Natural killer cell treated with Interleukin-12 subunit alpha and Interleukin-12 subunit beta and Interleukin-15 and Interleukin-18, amount 100 ng/mL, for 72 hours (primary cell): ENCODE data around the gene CENPC. TPM values are rescaled to one million over a fixed set of nuclear protein-coding genes. Genes with fewer than 3 reads are reported as not detected.
A peak's percentile ranks its signal among the peaks of the same experiment; 100 is the strongest.
"Not testable (repeated sequence)": the region's sequence is repeated elsewhere in the genome, so short reads cannot be mapped to it uniquely, and the experiment has no call there.

ENCODE experiments used
- ATAC-seq, 2 donors: fragments of 150-1000 bp; cut with Tn5 transposase in 1 of 2; sonication (Bioruptor Pico), chemical (Tn5 transposase) in 1 of 2; 2 replicates each; pipeline ENCODE4 v1.10.0; 2021
- DNase-seq: peaks from one replicate; pipeline ENCODE4 v3.0.0; 2022; ENCODE audit warnings: low spot score
- H3K27ac Mint-ChIP-seq, 2 donors: 1 replicate in 1 of 2; 2 replicates in 1 of 2; pipeline ENCODE4 v1.8.0; 2022; ENCODE audit warnings: mixed read lengths in 2 of 2, mild to moderate bottlenecking in 1 of 2, moderate library complexity in 1 of 2
- H3K27me3 Mint-ChIP-seq, 2 donors: 1 replicate in 1 of 2; 2 replicates in 1 of 2; pipeline ENCODE4 v1.8.0; 2022; ENCODE audit warnings: mixed read lengths in 2 of 2
- H3K36me3 Mint-ChIP-seq: one replicate; pipeline ENCODE4 v1.8.0; 2022; ENCODE audit warnings: mixed read lengths
- H3K4me1 Mint-ChIP-seq, 2 donors: 1 replicate in 1 of 2; 2 replicates in 1 of 2; pipeline ENCODE4 v1.8.0; 2022; ENCODE audit warnings: low read depth in 2 of 2, mixed read lengths in 2 of 2, mild to moderate bottlenecking in 1 of 2
- H3K4me3 Mint-ChIP-seq: one replicate; pipeline ENCODE4 v1.8.0; 2022; ENCODE audit warnings: mixed read lengths
- H3K9me3 Mint-ChIP-seq: 2 replicates; pipeline ENCODE4 v1.8.0; 2022; ENCODE audit warnings: mixed read lengths
- total RNA-seq, 2 donors: library from RNA; stranded (reverse); gene quantifications; one replicate each; pipeline ENCODE4 v1.2.3, GENCODE V29; 2022

Gene CENPC
- total RNA-seq, 2 donors from 2014 or later: 31.5 to 43.5 TPM

DNA sequence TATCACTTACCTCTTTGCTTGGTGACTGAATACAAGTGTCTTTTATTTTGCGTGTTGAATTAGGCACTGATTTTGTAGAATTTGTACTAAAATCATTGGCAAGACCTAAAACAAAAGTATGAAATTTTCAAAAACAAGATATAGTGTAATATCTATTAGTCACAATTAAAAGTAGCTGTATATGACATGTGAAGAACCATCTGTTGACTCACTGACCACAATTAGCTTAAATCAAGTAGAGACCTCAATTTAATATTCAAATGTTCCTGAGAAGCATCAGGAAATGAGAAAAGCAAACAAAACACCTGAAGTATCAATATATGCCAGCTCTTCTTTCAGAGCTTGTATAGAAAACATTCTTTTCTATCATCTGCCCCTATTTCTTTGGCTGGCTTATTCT, 5.5 kb downstream of the CENPC start:
- no peak for ATAC-seq
- Mint-ChIP-seq H3K4me1 (peaks cover 30 to 57% of the 10 kb centered on the region in 2 donors), H3K36me3 (peaks cover 48% of the 10 kb centered on the region), H3K27ac (peak overlapping the region in 1 of 2 donors; percentile 36), H3K9me3 (no peaks in the 10 kb centered on the region), H3K4me3 (no peak overlapping the region), H3K27me3 (no peaks in the 10 kb centered on the region)
- no peak for DNase-seq

DNA sequence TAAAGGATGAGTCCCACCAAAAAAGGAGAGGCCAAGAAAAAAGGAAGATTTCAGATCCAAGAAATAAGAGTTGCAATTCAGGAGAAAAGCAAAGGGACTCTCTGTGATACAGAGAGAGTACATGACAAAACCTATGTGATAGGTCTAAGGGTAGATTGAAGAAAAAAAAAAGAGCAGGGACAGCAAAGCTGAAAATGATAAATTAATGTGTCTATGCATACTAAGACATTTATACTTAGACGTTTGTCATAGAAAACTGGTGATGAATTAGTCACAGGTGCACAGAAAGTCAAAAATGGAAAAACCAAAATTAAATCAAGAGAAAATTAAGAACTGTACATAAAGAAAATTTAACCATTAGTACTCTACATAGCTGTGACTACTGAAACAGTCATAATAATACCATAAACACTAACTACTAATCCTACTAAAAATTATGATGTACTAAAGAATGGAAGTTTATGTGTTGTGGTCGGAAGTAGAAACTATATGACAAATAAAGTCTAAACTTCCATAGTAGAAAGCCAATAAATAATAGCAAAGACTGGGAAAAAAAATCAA, 9.9 kb downstream of the CENPC start:
- H3K36me3 Mint-ChIP-seq: peaks cover 49% of the 10 kb centered on the region
- DNase-seq: no peak
- H3K27me3 Mint-ChIP-seq: no peaks in the 10 kb centered on the region
- ATAC-seq: no peak
- H3K27ac Mint-ChIP-seq: no peak overlapping the region
- peaks cover 25 to 38% of the 10 kb centered on the region in 2 donors for H3K4me1 Mint-ChIP-seq
- no peak overlapping the region for H3K4me3 Mint-ChIP-seq
- H3K9me3 Mint-ChIP-seq: no peaks in the 10 kb centered on the region

DNA sequence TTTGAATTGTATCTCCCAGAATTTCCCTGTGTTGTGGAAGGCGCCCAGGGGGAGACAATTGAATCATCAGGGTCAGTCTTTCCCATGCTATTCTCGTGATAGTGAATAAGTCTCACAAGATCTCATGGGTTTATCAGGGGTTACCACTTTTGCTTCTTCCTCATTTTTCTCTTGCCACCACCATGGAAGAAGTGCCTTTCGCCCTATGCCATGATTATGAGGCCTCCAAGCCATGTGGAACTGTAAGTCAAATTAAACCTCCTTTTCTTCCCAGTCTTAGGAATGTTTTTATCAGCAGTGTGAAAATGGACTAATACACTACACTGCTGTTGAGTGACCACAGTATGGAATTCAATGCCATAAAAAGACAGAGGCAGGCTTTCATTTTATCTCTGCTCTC, 12.2 kb downstream of the CENPC start:
- Mint-ChIP-seq H3K4me1 (peaks cover 21 to 40% of the 10 kb centered on the region in 2 donors), H3K27ac (no peak overlapping the region), H3K9me3 (no peaks in the 10 kb centered on the region), H3K27me3 (no peaks in the 10 kb centered on the region), H3K36me3 (peaks cover 49% of the 10 kb centered on the region), H3K4me3 (no peak overlapping the region)
- ATAC-seq: no peak
- DNase-seq: no peak

DNA sequence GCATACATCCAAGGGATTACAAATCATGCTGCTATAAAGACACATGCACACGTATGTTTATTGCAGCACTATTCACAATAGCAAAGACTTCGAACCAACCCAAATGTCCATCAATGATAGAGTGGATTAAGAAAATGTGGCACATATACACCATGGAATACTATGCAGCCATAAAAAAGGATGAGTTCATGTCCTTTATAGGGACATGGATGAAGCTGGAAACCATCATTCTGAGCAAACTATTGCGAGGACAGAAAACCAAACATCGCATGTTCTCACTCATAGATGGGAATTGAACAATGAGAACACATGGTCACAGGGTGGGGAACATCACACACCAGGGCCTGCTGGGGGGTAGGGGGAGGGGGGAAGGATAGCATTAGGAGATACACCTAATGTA, 12.9 kb downstream of the CENPC start:
- H3K27ac Mint-ChIP-seq, H3K9me3 Mint-ChIP-seq, H3K27me3 Mint-ChIP-seq, DNase-seq, H3K4me3 Mint-ChIP-seq, ATAC-seq: not testable (repeated sequence)
- peaks cover 21 to 40% of the 10 kb centered on the region in 2 donors for H3K4me1 Mint-ChIP-seq
- peaks cover 48% of the 10 kb centered on the region for H3K36me3 Mint-ChIP-seq

DNA sequence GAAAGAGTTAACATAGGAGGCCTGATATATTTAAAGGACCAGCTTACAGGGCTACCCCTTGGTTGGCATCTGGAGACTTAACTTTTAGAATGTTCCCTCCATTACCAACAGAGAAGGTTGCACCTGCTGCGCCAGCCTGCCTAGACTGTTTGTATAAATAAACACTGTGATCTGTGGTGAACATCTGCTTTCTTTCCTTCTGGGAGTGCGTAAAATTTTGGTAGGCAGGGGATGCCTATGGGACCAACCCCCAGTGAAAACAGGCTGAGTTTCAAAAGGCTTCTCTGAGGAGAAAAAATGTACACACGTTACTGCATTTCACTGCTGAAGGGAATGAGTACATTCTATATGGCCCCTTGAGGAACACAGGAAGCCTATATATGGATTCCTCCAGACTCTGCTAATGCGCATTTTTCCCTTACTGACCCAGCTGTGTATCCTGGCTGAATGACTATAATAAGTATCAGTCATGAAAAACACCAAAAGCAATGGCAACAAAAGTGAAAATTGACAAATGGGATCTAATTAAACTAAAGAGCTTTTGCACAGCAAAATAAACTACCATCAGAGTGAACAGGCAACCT, 13.8 kb downstream of the CENPC start:
- Mint-ChIP-seq H3K9me3 (no peaks in the 10 kb centered on the region), H3K4me3 (no peak overlapping the region), H3K36me3 (peaks cover 48% of the 10 kb centered on the region), H3K27ac (peak overlapping the region in 1 of 2 donors; percentile 50), H3K4me1 (peaks cover 28 to 46% of the 10 kb centered on the region in 2 donors), H3K27me3 (no peaks in the 10 kb centered on the region)
- DNase-seq (no peak), ATAC-seq (no peak)

DNA sequence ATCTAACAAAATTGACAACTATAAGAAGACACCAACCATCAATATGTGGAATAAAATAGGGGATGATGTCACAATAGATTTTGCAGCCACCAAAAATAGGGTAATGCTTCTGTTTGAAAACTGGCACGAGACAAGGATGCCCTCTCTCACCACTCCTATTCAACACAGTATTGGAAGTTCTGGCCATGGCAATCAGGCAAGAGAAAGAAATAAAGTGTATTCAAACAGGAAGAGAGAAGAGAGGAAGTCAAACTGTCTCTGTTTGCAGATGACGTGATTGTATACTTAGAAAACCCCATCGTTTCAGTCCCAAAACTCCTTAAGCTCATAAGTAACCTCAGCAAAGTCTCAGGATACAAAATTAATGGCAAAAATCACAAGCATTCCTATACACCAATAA, 21.2 kb downstream of the CENPC start:
- Mint-ChIP-seq H3K4me1 (peaks cover 60 to 64% of the 10 kb centered on the region in 2 donors), H3K27ac (peak overlapping the region; percentile 77 to 86), H3K36me3 (peaks cover 29% of the 10 kb centered on the region), H3K4me3 (peak overlapping the region; percentile 50)
- H3K27me3 Mint-ChIP-seq, H3K9me3 Mint-ChIP-seq, ATAC-seq, DNase-seq: not testable (repeated sequence)

DNA sequence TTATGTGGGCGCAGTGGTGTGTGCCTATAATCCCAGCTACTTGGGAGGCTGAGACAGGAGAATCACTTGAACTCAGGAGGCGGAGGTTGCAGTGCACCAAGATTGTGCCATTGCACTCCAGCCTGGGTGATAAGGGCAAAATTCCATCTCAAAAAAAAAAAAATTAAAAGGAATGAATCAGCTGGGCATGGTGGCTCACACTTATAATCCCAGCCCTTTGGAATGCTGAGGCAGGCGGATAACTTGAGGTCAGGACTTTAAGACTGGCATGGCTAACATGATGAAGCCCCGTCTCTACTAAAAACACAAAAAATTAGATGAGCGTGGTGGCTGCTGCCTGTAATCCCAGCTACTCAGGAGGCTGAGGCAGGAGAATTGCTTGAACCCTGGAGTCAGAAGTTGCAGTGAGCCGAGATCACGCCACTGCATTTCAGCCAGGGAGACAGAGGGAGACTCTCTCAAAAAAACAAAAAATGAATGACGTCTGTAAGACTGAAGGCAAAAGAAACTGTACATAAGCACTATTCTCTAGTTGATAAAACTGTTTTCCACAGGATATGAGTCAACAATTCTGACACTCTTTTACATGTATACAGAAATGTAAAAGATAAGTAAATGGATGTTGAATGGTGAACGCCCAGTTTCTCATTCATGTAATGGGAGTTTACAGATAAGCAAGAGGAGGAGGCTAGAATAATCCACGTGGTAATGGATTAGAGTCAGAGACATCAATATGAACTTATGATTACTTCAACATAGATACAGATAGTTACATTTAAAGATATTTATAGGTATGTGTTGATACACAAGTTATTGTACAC, 22.2 kb downstream of the CENPC start:
- no peaks in the 10 kb centered on the region for H3K27me3 Mint-ChIP-seq
- peaks cover 22% of the 10 kb centered on the region for H3K36me3 Mint-ChIP-seq
- H3K9me3 Mint-ChIP-seq: no peaks in the 10 kb centered on the region
- H3K27ac Mint-ChIP-seq: peak overlapping the region; percentile 77 to 86
- ATAC-seq: peak; percentile 59 to 82
- peak overlapping the region; percentile 71 for H3K4me3 Mint-ChIP-seq
- no peak for DNase-seq
- H3K4me1 Mint-ChIP-seq: peaks cover 57% of the 10 kb centered on the region in 2 donors

DNA sequence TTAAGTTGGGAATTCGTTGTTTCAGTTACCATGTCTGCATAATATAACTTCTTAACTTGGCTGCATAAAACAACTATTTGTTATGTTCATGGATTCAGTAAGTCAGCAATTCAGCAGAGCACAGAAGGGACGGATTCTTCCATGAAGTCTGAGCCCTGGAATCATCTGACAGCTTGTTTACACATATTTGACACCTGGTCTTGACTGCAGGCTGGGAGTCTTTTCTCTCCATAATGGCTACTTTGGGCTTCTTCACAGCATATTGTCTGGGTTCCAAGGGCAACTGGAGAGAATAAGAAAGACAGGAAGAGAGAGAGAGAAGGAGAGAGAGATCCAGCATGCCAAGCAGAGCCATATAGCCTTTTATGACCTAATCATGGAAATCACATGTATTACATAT, 23.1 kb downstream of the CENPC start:
- Mint-ChIP-seq H3K27me3 (no peaks in the 10 kb centered on the region), H3K4me3 (peak overlapping the region; percentile 15), H3K9me3 (no peaks in the 10 kb centered on the region), H3K4me1 (peaks cover 57% of the 10 kb centered on the region in 2 donors), H3K27ac (peak overlapping the region; percentile 77 to 86), H3K36me3 (peaks cover 22% of the 10 kb centered on the region)
- ATAC-seq (no peak), DNase-seq (no peak)

DNA sequence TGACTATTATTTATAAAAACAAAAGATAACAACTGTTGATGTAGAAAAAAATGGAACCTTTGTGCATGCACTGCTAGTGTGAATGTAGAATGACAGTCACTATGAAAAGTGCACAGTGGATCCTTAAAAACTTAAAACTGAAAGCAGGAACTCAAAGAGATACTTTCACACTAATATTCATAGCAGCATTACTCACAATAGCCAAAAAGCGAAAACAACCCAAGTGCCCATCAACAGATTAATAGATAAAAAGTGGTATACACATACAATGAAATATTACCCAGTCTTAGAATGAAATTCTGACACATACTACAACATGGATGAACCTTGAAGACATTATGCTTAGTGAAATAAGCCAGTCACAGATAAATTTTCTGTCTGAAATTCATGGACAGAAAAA, 23.8 kb downstream of the CENPC start:
- Mint-ChIP-seq H3K27ac (no peak overlapping the region), H3K9me3 (no peaks in the 10 kb centered on the region), H3K27me3 (no peaks in the 10 kb centered on the region), H3K36me3 (peaks cover 22% of the 10 kb centered on the region), H3K4me1 (peaks cover 50 to 51% of the 10 kb centered on the region in 2 donors), H3K4me3 (no peak overlapping the region)
- ATAC-seq (no peak), DNase-seq (no peak)

DNA sequence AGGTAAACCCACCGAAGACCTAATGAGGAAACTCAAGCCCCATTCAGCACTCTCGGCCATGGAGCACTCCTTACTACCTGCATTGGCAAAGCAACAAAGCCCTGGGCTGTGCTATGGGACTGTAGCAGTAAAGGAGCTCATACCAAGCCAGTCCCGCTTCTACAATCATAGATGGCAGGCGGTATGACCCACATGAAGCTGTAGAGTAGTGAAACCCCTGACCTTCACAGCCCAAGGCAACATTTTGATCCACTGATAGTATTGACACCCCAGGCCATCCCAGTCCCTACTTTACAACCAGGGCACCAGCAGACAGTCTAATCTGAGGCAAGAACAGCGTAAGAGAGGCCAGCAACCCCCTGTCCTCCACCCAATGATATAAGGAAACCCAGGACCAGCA, 25.2 kb downstream of the CENPC start:
- peak in 1 of 2 donors; percentile 32 for ATAC-seq
- Mint-ChIP-seq H3K36me3 (peaks cover 14% of the 10 kb centered on the region), H3K4me1 (peaks cover 39 to 42% of the 10 kb centered on the region in 2 donors), H3K27me3 (no peaks in the 10 kb centered on the region), H3K27ac (no peak overlapping the region), H3K4me3 (no peak overlapping the region), H3K9me3 (no peaks in the 10 kb centered on the region)
- no peak for DNase-seq

DNA sequence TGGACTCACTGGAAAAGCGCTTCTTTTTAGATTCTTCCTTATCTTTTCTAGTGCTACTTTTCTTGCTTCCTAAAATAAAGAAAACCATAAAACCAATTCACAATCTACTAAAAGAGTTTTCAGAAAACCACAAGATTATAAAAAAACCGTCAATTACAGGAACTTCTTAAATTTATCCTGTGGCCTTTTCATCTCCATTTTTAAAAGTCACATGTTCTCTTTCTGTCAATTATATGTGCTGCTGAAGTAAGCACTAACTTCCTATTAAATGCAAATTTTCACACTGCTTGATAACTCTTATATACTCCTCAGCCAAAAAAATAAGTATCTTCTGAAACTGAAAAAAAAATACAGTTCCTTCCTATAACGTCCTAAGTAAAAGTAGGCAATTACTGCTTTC, 32.8 kb downstream of the CENPC start:
- ATAC-seq: no peak
- Mint-ChIP-seq H3K4me3 (no peak overlapping the region), H3K27me3 (no peaks in the 10 kb centered on the region), H3K4me1 (peaks cover 18 to 21% of the 10 kb centered on the region in 2 donors), H3K36me3 (peaks cover 38% of the 10 kb centered on the region), H3K27ac (peak overlapping the region in 1 of 2 donors; percentile 51), H3K9me3 (no peaks in the 10 kb centered on the region)
- DNase-seq: no peak

DNA sequence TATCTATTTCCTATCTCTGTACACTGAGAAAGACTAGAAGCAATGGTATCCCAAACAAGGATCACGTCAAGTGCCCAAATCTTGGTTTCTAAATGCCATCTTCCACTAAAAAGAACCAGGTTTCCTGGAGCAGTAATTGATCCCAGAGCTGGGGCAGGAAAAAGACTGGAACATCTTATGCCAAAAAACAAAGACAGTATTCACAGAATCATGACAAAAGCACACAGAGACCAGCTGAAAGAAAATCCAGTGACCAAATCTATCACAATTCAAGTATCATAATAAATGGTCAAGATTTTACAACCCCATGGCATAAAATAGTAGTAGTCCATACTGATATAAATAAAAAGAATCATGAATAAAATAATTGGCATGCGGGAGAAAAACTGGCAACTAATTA, 44.9 kb downstream of the CENPC start:
- ATAC-seq (no peak), DNase-seq (no peak)
- H3K27me3 Mint-ChIP-seq: no peaks in the 10 kb centered on the region
- H3K9me3 Mint-ChIP-seq: no peaks in the 10 kb centered on the region
- no peak overlapping the region for H3K27ac Mint-ChIP-seq
- H3K4me3 Mint-ChIP-seq: no peak overlapping the region
- peaks cover 14 to 15% of the 10 kb centered on the region in 2 donors for H3K4me1 Mint-ChIP-seq
- peaks cover 22% of the 10 kb centered on the region for H3K36me3 Mint-ChIP-seq

DNA sequence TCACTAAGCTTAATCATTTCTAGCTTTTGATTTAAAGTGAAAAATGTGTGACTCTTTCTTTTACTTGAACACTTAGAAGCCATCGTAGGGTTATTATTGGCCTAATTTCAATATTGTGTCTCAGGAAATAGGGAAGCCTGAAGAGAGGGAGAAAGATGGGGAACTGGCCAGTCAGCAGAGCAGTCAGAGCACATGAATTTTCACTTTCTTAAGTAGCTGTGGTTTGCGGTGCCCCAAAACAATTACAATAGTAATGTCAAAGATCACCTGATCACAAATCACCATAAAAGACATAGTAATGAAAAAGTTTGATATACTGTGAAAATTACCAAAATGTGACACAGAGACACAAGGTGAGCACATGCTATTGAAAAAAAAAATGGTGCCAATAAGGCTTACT, 45.5 kb downstream of the CENPC start:
- H3K4me1 Mint-ChIP-seq: peaks cover 17% of the 10 kb centered on the region in 2 donors
- DNase-seq (no peak), ATAC-seq (no peak)
- H3K9me3 Mint-ChIP-seq: no peaks in the 10 kb centered on the region
- no peak overlapping the region for H3K27ac Mint-ChIP-seq
- H3K27me3 Mint-ChIP-seq: no peaks in the 10 kb centered on the region
- H3K36me3 Mint-ChIP-seq: peaks cover 26% of the 10 kb centered on the region
- no peak overlapping the region for H3K4me3 Mint-ChIP-seq
